Measurements from ENCODE around the gene TOGARAM2.
"Not testable (repeated sequence)": the region's sequence is repeated elsewhere in the genome, so short reads cannot be mapped to it uniquely, and the experiment has no call there.

The TOGARAM2 gene

DNA sequence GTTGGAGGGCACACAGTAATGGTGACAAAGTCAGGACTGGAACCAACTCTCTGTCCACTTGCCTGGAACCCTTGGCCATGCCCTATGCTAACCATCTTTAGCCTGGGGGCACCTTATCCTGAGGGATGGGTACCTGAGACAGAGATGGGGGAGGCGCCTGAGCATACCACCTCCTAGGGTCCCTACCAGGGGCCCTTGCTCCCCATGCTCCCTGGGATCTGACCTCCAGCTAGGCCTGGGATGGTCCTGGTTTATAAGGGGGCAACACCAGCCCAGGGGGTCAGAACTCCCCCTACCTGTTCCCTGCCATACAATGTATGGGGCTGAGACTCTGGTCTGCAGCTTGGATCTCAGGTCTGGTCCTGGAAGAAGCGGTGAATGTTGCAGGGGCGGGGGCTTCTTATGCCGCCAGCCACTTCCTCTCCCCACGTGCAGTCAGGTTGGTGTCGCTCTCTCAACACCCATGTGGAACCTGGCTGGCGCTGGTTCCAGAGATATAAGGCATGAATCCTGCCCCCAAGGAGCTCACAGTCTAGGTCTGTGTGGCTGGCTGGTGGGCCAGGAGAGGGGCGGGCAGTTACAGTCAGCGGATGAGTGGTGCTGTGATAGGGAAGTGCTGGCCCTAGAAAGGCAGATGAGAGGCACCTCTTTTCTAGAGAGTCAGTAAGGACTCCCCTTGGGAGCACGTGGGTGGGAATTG, 3.8 kb upstream of the TOGARAM2 start:
- no peak for DNase-seq (ENCODE audit: low spot score)

DNA sequence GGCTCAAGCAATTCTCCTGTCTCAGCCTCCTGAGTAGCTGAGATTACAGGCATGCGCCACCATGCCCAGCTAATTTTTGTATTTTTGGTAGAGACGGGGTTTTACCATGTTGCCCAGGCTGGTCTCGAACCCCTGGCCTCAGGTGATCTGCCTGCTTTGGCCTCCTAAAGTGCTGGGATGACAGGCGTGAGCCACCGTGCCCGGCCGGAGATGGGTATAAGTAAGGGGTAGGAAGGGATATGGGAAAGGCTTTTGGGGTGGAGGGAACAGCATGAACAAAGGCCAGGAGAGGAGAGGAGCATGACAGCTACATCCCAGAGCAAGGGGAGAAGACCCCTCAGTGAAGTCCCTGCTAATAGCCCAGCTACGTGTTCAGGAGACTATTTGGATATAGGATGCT, 3.1 kb upstream of the TOGARAM2 start:
- not testable (repeated sequence) for DNase-seq (ENCODE audit: low spot score)

DNA sequence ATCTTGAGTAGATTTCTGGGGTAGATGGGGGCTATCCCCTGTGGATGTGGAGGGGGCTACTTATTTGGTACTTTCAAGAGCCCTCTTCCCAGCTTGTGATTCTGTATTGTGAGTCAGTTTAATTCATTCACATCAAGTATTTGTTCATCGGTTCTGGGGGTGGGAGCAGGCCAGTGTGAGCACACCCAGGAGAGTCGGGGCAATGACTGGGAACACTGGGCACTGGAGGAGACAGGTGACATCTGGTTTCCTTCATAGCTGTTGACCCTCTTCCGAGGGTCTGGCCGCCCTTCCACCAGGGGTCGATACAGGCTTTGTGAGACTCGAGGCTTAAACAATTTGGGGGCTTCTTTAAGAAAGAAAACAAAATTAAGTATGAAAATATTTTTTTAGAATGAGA, 2.5 kb upstream of the TOGARAM2 start:
- no peak for DNase-seq (ENCODE audit: low spot score)

DNA sequence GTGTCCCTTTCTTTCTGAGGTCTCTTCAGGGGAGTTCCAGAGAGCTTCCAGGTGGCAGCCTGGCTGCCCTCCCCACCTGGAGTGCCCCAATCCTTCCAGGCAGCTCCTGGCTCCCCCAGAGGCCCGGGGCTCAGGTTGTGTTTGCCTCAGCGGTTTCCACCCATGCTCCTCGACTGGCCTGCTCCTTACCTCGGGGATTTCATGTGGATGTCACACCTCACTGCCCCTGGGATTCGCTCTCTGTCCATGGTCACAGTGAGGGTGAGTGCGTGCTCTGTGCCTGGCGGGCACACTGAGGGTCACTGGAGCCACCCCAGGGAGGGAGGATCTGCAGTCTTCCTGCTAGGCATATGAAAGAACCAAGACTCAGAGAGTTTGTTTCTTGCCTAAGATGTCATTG, 2.1 kb upstream of the TOGARAM2 start:
- no peak for DNase-seq (ENCODE audit: low spot score)

DNA sequence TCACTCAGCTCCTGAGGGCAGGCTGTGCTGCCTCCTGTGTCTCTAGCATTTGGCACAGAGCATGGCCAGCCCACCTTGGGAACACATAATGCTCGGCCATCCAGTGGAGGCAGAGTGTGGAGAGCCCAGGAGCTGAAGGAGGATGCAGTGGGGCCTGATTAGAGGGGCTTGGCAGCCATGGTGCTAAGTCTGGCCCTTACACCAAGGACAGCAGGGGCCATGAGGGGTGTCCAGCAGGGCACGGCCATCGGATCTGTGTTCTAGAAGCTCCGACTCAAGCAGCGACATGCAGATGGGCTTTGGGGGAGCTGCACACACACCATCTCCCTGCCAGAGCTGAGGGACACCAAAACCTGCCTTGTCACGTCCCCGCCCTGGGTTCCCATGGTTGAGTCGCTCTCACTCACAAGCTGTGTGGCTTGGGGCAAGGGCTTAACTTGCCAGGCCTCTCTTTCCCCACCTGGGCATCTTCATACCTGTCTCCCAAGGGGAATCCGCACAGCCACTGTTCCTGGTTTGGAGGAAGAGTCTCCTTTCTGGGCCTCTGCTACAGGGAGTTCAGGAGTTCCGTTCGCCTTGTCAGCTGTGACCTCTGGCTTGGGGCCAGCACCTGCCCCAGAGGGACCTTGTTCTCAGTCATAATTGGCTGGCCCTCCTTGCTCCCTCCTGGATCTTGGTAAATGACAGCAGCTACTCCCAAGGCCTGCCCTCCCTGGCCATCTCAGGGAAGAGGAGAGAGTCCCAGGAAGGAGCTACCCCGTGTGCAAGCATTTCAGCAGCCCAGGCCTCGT, 1.3 kb upstream of the TOGARAM2 start:
- no peak for DNase-seq (ENCODE audit: low spot score)

DNA sequence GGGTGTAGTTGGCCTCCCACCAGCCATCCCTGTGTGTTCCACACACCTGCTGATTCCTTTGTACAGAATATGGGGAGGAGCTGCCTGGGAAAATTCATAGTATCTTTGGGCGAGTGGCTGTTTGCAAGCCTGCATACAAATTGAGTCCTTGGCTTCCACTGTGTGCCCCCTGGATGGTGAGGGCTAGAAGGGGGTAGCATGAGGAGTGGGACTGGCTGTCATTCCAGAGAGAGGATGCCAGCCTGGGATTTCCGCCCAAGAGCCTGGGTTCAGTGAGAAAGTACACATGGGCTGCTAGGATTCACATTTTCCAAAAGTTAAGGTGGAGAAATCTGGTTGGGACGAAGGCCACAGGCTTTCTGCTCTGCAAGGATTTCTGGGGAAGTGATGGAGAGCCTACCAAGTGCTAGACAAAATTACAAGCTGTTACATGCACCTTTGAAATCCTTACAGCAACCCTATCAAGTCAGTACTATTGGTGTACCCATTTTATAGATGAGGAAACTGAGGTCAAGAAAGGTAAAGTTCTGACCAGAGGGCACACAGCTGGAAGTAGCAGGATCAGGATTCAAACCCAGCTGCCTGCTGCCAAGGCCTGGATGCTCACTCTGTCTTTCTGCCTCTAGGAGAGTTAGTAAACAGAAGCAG, 606 bp upstream of the TOGARAM2 start:
- no peak for DNase-seq (ENCODE audit: low spot score)

DNA sequence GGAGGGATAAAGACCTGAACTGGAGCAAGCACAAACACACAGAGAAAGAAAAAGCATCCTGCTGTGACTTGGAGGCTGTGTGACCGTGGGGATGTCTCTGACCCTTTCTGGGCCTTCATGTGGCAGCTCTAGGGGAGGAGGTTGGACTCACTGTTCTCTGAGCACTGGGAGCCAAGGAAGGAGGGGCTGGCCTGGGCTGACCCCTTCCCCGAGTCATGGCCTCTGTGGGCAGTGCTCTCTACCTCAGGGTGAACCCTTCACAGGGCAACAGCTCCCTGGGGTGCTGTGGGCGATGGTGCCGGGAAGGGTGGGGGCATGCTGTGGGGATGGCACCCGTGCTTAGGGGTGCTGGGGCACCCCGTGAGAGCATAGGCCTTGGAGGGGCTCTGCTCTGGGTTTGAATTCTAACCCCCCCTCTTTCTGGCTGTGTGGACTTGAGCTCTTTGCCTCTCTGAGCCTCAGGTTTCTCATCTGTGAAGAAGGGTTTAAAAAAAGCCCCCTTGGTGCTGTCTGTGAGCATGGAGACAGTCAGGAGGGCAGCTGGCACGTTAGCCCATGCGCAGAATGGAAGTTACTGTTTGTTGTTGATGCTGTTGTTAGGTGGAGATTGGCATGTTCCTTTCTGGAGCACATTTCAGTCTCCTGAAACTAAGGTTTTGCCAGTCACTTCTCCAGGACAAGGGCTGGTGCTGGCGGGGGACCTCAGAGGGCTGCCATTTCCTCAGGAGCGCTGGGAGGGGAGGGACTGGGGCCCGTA, 700 bp downstream of the TOGARAM2 start:
- peak; percentile 27 for DNase-seq (ENCODE audit: low spot score)

DNA sequence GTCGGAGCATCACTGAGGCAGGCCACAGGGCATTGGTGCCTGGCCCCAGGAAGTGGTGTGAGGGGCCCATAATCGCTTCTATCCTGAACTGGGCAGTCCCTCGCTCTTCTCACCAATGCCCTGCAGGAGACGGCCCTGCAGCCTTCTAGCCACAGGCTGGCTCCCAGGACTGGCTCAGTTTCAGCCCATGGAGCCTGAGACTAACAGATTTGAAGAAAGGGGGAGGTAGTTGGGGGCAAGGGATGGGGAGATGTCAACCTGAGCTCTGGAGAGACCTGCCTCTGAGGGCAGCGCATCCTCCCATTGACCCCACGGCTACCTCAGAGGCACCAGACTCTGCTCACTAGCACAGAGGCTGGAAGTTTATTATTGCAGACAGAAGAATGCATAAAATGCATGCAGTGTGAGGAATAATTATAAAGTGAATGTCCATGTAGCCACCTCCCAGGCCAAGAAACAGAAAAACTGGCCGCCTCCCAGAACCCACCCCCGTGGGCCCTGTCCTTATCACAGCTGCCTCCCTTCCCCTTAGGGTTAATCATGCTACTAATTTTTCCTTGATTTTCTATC, 1.4 kb downstream of the TOGARAM2 start:
- DNase-seq (ENCODE audit: low spot score), result no peak

DNA sequence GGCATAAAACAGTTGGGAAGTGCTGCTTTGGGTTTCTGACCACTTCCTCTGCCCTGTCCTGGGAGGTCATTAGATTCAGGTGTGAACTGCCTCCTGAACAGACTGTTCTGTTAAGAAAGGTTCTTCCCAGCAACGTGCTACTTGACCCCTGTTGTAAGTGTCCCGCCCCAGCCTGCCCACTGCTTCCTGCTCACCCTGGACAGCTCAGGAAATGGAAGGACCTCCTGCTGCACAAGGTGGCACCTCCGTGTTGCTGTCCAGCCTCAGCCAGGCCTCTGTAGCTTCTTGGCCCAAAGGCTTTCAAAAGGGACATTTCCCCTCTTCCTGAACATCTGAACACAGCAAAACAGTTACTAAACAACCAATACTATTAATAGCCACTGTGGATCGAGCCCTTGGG, 5.3 kb downstream of the TOGARAM2 start:
- no peak for DNase-seq (ENCODE audit: low spot score)

DNA sequence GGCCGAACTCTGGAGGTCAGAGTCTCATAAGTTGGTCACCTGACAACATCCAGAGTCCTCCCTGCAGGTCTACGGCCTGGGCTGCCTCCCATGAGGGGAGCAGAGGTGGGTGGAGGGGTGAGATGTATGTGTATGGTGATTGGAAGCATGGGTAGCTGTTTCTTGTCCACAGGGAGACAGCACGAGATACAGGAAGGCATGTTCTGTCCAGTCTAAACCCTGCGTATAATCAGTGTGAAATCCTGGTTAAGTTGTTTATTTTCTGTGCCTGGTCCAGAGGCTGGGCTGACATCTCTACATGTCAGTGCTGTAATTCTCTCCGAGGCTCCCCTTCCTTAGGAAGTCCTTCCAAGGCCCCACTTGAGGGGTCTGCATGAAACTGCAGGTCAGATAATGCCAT, 8.9 kb downstream of the TOGARAM2 start:
- DNase-seq (ENCODE audit: low spot score), result no peak

DNA sequence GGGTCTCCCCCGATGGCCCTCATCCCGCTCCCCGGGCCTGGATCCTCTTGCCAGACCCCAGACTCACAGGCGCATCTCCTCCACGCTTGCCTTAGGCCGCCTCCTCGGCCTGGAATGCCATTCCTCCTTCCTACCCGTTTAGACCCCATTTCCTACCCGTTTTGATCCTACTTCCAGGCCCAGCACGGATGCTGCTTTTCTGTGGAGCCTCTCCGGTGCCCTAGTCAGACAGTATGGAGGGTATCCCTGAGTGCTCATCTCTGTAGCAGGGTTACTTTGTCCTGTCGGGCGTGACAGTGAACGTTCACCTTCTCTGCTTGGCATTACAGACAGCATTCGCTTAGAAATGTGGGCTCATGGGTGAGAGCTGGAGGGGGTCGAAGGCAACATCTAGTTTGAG, 9.3 kb downstream of the TOGARAM2 start:
- DNase-seq (ENCODE audit: low spot score), result no peak

DNA sequence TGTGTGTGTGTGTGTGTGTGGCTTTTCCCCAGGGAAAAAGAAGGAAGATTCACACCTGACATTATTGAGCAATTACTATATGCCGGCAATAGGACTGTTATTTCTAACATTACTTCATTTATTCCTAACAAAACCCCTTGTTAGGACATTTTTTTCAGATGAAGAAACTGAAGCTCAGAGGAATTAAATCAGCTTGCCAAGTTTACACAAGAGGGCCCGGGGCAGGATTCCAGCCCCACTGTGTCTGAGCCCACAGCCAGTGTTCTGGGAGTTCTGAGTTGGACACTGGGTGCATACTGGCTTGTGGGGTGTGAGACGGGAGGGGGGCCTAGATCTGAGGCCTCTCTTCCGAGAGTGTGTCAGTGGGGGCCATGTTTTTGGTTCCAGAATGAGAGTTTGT, 9.9 kb downstream of the TOGARAM2 start:
- DNase-seq (ENCODE audit: low spot score), result no peak

DNA sequence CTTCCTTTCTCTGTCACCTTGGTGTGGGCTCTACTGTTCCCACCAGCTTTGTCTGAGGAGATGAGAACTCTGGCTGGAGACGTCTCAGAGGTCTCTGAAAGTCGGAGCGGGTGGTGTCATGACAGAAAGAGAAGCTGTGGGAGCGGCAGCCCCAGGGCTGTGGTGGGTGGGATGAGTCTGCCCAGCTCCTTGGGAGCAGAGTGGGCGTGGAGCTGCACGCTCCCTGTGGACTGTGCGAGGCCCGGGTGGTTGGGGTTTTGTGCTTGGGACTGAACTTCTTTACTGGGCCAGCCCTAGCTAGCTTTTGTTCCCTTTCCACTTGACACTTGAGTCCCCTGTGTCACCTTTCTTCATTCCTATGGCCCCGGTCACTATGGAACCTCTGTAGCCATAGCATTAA, 10.4 kb downstream of the TOGARAM2 start:
- DNase-seq (ENCODE audit: low spot score), result no peak

DNA sequence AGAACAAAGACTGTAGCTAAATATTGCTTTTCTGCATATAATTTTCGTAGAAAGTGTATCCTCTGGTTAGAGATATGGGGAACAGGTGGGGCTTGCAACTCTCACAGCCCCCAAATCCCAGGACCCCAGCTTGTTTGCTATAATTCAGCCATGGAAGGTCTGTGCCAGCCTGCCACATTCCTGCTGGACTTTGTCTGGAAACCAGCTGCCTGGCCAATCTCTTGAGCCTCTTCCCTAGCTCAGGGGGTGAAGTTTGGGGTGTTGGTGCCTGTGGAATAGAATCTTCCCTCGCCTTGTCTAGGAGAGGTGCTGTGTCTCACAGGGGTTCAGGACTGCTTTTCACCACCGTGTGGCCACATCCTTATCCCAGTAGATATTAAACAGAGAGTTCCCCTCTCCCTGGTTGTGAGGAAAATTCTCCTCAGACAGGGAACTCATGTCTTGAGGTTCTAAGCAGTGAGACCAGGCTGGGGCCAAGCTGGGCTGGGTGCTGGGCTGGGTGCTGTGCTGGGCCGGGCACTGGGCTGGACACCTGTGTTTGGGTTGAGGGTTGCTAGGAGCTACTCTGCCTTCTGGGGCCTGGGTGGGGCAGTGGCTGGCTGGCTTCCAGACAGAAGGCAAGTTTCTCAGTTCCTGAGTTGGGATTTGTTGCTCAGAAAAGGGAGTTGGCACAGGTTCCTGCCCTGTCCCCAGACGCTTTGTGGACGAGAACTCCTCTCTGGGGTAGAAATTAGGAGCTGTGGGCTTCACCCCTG, 12.3 kb downstream of the TOGARAM2 start:
- no peak for DNase-seq (ENCODE audit: low spot score)

DNA sequence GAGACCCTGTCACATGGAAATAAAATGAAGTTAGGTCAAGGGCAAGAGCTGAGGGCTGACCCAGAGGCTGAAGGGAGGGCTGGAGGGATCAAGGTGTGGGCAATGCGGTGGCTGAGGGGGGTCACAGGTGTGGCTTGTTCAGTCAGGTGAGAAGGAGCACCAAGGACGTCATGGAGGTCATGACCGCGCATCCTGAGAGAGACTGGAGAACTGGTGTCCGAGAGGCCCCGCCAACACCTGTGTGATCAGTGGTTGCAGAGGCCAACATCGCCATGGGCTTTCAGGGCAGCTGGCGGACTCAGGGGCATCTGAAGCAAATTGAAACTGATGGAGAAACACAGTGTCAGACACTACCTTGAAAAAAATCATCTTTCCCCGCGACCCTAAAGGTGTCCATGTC, 13.0 kb downstream of the TOGARAM2 start:
- DNase-seq (ENCODE audit: low spot score), result no peak

DNA sequence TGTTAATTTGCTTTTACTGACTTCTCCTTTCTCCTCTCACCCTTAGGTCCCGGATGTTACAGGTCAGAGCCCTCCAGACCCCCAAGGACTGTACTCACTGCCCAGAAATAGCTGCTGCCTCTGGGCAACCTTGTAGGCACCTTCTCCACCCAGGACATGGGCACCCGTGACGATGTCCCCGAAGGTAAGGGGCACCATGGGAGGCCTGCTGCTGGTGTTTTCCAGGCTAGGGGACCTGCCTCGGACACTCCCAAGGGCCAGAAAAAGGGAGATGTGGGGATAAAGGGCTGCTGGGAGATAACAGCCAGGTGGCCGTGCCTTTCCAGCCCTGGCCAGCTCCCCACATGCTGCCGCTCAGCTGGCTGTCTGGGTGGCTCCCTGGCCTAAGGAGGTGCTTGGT, 13.6 kb downstream of the TOGARAM2 start:
- no peak for DNase-seq (ENCODE audit: low spot score)

DNA sequence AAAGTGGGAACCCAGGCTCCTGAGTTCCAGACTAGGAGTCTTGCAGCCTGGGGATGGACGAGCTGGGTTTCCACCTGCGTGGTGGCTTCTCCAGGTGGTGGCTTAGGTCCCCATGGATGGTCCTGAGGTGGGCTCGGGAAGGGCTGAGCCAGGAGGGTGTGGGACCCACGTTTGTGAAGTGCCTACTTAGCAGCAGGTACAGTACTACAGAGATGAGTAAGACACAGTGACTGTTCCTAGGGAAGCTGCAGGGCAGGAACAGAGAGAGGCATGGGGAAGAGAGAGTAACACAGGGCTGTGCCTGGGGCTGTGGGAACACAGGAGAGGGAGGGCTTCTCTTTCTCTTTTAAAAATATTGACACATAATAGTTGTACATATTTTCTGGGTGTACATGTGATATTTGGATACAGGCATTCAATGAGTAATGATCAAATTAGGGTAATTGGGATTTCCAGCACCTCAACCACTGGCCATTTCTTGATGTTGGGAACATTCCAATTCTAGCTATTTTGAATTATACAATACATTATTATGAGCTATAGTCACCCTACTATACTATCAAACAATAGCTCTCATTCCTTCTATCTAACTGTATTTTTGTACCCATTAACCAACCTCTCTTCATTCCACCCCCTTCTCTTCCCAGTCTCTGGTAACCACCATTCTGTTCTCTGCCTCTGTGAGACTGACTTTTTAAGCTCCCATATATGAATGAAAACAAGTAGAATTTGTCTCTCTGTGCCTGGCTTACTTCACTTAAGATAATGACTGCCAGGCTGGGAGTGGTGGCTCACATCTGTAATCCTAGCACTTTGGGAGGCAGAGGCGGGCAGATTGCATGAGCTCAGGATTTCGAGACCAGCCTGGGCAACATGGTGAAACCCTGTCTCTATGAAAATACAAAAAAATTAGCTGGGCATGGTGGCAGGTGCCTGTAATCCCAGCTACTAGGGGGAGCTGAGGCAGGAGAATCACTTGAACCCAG, 15.0 kb downstream of the TOGARAM2 start:
- no peak for DNase-seq (ENCODE audit: low spot score)

DNA sequence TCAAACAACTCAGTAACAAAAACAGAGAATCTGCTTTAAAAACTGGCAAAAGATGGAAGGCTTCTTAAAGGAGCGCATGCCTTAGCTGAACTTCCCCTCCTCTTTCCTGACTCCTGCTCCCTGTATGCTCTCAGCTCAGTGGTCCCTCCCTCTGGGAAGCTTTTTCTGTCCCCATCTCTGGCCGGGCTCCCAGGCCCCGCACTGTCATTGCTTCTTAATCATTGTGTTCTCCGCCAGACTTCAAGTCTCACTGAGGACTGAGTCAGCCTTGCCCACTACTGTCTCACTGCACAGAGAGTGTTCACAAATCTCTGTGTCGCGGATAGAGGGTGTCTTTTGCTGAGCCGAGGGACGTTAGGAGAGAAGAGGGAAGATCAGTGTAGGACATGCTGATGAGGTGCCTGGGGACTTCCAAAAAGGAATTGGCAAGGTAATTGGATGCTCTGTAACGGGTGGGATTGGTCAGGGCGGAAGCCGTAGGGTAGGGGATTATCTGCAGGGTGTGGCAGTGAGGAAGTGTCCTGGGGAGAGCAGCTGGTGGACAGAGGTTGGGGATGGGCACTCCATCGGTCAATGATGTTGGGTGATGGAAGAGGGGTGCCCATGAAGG, 16.2 kb downstream of the TOGARAM2 start:
- peak; percentile 36 for DNase-seq (ENCODE audit: low spot score)

DNA sequence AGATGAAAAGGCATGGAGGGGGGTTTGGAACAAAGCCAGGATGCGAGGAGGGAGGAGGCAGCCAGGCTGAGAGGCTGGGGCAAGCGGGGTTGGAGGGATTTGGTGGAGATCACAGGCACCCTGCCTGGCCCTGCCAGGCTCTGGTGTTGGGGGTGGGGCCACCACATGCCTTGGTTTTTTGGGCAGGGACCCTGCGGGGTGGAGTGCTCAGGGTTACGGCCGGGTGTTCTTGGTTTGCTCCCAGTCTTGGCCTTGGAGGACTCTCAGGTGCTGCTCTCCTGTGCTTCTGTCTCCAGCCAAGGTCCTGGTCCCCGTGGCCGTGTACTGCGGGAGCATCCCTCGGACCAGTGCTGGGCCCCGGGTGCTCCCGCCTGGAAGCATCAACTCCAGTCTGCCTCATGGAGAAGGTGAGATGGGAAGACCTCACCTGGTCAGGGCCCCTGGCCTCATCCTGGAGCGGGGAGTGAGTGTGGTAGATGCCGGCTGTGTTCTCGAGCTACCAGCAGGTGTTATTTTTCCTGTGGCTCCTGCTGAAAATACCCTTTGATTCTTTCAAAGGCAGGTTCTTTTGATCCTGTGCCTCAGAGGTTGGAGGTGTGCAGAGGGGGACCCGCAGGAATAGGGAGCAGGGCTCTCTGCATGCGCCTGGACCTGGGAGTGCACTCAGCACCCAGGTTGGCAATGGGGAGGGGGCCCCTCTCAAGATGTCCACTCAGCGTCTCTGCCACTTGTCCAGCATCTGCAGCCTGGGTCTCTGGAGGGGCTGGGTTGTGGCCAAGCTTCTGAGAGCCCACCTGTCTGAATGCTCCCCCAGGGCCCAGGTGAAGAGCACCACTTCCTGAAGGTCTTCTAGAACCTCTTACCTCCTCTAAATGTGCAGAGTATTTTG, 17.0 kb downstream of the TOGARAM2 start:
- no peak for DNase-seq (ENCODE audit: low spot score)
